Liver (tissue), 3 donors: ENCODE measurements around the gene CFAP54.

Source experiments
- EGR1 ChIP-seq, 2 donors: IDR thresholded peaks; 2 replicates each; pipeline ENCODE4 v1.6.1; 2016 to 2018; ENCODE audit warnings: antibody characterized with exemption in 2 of 2, low read depth in 2 of 2
- GABPA ChIP-seq, 2 donors: IDR thresholded peaks in 1 of 2; conservative IDR thresholded peaks in 1 of 2; 2 replicates each; pipeline ENCODE4 v1.6.1; 2016; ENCODE audit warnings: antibody characterized with exemption in 2 of 2, mild to moderate bottlenecking in 1 of 2, moderate library complexity in 1 of 2
- MAX ChIP-seq: IDR thresholded peaks from 2 replicates; pipeline ENCODE4 v1.6.1; 2016; ENCODE audit warnings: antibody characterized with exemption
- RAD21 ChIP-seq, 2 donors: IDR thresholded peaks; 2 replicates each; pipeline ENCODE4 v1.6.1; 2016; ENCODE audit warnings: antibody characterized with exemption in 2 of 2, mild to moderate bottlenecking in 2 of 2
- TAF1 ChIP-seq: conservative IDR thresholded peaks from 2 replicates; pipeline ENCODE4 v1.6.1; 2016; ENCODE audit warnings: antibody characterized with exemption, mild to moderate bottlenecking
- TF ChIP-seq, protein P1 (sequence below): fragments of 150-350 bp; IDR thresholded peaks from 2 replicates; pipeline ENCODE4 v1.5.1; 2017; ENCODE audit warnings: improper control_type of control experiment, low read depth, low read length; ENCODE audit not compliant: missing input control
- donor health status: healthy.
- donor health status: healthy.

DNA sequence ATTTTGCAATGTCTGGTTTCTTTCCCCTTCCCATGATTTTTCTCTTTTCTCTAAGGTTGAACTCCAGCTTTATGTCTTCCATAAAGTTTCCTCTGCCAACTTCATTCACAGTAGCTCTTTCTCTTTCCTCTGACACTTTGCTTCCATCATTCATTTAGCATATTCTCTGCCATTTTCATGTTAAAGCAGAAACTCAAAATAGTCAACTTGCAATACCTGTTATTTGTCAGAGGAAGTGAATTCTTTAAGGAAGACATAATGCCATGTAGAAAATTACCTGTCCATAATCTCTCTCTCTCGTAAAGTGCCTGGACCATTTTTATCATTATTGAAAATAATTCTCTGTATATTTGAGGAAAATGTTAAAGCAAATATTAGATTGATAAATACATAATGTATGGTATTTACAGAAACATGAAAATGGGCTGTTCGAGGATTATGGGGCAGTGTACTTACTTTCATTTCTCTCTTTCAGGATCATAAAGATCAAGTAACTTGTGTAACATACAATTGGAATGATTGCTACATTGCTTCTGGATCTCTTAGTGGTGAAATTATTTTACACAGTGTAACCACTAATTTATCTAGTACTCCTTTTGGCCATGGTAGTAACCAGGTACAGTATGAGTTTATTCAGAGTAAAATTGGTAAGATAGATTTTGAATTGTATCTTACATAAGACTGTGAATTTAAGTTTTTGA lies 430.3 kb downstream of the CFAP54 start:
- TF ChIP-seq, protein P1, sequence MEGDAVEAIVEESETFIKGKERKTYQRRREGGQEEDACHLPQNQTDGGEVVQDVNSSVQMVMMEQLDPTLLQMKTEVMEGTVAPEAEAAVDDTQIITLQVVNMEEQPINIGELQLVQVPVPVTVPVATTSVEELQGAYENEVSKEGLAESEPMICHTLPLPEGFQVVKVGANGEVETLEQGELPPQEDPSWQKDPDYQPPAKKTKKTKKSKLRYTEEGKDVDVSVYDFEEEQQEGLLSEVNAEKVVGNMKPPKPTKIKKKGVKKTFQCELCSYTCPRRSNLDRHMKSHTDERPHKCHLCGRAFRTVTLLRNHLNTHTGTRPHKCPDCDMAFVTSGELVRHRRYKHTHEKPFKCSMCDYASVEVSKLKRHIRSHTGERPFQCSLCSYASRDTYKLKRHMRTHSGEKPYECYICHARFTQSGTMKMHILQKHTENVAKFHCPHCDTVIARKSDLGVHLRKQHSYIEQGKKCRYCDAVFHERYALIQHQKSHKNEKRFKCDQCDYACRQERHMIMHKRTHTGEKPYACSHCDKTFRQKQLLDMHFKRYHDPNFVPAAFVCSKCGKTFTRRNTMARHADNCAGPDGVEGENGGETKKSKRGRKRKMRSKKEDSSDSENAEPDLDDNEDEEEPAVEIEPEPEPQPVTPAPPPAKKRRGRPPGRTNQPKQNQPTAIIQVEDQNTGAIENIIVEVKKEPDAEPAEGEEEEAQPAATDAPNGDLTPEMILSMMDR = no peak
- no peak for TF ChIP-seq GABPA (IDR thresholded peaks at IDR 0.05 in 1 of 2, conservative IDR thresholded peaks at IDR 0.05 in 1 of 2)
- no peak for TF ChIP-seq TAF1
- TF ChIP-seq MAX = no peak
- no peak for TF ChIP-seq EGR1 (IDR thresholded peaks at IDR 0.05; ENCODE audit: low read depth in 2 of 2)
- TF ChIP-seq RAD21 (IDR thresholded peaks at IDR 0.05) = no peak
